ENCODE data around the gene PTPRO.

The PTPRO gene

DNA sequence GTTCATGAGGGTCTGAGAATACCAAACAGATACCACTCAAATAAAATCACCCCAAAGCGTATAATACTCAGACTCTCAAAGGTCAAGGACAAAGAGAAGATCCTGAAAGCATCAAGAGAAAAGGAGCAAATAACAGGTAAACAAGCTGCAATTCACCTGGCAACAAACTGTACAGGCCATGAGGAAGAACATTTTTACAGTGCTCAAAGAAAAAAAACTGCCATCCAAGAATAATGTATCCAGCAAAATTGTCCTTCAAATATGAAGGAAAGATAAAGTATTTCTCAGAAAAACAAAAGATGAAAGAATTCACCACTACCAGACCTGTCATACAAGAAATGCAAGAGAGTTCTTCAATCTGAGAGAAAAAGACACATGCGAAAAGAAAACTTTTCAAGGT lies 206.4 kb downstream of the PTPRO start:
- DNase-seq: no peak

DNA sequence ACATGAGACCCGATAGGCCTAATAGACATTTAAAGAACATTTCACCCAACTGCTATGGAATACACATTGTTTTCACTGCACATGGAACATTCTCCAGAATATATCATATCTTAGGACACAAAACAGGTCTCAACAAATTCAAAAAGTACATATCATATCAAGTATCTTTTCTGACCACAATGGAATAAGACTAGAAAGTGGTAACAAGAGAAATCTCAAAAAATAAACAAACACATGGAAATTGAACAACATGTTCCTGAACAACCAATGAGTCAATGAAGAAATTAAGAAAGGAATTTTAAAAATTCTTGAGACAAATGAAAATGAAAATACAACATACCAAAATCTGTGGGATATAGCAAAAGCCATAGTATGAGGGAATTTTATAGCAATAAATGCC lies 208.1 kb downstream of the PTPRO start:
- no peak for DNase-seq

DNA sequence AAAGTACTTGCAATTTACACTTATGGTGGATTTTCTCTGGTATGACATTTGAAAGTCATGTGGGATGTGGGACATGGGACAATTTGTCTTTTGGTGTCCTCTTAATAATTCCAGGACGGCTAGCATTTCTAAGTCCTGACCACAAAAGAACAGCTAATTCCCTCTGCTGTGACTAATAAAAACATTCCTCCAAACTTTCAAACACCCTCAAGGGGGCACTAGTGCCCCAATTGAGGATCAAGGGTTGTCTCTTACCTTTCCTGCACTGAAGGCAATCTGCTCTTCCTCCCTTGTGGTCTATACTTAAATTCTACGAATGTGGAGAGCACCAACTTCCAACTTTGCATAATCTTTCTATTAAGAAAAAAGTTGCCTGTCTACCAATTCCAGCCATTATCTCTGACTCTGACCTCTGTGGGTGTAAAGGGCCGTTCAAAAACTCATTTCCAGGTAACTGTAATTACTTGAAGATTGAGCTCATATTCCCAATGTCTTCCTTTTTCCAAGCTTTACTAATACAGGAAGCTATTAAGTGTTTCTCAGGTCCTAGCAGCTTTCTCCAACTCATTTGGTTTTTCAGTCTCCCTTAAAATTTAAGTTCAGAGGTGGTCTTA lies 210.2 kb downstream of the PTPRO start:
- peak in 1 of 2 experiments; percentile 20 for DNase-seq

DNA sequence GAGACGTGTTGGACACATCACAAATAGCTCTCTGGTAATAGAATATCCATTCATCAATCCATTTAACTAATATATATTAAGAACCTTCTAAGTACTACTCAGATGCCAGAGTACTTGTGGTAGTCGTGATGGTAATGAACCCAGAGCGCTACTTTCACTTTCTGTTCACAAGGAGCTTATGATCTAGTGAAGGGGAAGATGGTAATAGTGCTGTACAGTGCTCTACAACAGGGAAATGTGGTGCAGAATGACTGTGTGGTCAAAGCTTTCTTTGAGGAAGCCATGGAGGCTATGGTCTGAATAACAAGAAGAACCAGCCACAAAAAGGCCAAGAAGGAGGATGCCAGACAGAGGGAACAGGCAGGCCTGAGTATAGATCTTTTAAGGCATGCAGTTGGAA lies 212.0 kb downstream of the PTPRO start:
- no peak for DNase-seq

DNA sequence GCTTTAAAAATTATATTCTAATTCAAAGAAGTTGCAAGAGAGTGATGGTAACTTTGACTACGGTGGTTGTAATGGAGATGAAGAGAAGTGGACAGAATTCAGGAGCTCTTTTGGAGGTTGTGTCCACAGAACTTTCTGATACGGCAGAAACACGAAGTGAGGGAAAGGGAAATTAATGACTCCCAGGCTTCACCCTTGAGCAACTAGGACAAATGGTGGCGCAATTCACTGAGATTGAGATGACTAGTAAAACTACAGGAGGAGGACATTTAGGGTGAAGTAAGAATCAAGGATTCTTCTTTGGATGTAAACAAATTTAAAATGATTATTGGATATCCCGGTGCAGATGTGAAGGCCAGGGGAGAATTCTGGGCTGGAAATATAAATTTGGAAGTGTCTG lies 212.6 kb downstream of the PTPRO start:
- no peak for DNase-seq

DNA sequence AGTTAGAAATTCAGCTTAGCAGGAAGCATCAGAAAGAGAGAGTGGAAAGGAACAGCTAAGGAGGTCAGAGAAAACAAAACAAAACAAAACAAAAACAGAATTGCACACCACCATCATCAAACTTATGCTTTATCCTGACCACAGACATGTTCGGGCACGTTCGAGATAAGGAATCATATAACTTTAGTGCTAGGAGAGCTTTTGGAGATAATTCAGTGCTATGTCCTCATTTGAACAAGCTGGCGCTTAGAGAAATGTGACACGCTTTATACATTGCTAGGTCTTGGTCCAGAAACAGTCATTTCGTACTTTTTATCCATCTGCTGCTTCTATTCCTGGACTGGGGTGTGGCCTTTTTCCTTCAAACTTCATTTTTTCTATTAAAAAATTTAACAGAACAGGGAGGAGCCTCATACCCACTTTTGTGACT lies 213.1 kb downstream of the PTPRO start:
- no peak for DNase-seq

DNA sequence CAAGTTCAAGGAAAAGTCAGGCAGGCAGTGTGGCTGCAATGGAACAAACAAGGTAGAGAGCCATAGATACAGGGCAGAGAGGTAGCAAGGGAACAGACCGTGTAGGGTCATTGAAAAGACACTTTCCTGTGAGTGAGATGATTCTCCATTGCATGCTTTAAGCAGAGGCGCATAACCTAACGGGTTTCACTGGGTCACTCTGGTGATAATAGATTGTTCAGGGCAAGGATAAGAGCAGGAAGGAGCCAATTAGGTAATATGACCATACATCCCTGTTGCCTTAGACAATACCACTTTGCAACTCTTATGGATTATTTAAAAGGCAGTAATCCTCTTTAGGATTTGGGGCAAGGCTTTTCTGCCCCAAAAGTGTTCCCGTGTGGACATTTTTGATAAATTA lies 214.1 kb downstream of the PTPRO start:
- no peak for DNase-seq

DNA sequence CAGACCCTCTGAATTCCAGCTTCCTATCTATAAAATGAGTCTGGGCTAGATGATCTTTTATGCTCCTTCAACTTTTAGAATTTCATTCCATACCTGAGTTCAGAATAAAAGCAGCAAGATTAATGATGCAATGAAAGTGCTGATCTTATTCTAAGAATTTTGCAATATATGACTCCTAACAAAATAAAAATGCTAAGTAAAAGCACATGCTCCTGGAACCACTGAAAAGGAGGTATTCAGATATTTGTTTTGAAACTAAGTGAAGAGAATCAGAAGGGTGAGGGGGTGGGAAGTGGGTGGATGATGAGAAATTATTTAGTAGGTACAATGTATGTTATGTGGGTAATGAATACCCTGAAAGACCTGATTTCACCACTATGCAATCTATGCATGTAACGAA lies 216.6 kb downstream of the PTPRO start:
- no peak for DNase-seq

DNA sequence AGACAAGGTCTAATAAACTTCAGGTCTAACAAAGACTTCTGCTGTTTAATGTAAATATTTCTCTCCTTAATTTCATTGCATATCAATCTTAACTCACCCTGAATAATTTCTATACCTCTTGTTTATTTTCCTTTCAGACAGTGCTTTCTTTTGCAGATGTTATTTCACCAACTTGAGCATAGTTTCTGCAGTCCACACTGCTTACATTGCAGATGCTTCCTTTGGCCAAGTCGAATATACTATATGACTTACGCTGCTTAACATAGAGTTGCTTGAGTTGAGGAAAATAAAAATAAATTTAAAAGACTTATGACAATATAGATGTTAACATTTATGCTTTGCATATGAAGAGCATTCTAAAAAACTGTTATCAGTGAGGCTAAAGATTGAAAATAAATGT lies 217.7 kb downstream of the PTPRO start:
- no peak for DNase-seq

DNA sequence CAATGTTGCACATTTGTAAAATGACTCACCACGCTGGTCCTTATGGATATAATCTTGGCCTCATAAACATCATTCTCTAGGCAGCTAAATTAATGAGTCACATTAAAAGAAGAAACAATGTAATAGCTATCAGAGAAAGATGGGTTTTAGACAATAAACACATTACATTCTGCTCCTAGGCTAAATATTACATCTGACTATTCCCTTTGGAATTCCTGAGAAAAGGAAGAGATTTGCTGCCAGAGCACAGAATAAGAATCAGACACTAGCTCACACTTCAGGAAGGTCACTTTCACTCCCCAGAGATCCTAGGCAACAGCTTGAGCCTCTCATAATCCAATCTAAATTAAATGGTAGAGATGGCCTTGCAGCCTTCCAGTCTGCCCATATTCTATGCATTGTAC lies 218.2 kb downstream of the PTPRO start:
- DNase-seq: no peak

DNA sequence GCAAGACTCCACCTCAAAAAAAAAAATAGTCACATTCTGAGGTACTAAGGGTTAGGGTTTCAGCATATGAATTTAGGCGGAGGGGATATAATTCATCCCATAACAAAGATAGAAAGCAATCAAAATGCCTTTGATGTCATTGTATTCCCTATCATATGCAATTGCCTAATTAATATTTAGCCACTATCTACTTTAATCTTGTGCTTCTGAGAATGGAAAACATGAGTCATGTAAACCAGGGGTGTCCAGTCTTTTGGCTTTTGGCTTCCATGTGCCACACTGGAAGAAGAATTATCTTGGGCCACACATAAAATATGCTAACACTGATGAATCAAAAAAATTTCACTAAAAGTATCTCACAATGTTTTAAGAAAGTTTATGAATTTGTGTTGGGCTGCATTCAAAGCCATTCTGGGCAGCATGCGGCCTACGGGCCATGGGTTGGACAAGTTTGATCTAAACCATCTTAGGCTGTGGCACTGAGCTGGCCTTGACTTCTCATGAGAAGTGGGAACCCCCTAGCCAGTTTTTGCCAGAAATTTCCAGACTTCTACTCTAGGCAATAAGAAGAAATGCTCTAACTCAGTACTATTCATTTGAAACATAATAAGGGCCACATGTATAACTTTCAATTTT lies 219.8 kb downstream of the PTPRO start:
- DNase-seq: no peak

DNA sequence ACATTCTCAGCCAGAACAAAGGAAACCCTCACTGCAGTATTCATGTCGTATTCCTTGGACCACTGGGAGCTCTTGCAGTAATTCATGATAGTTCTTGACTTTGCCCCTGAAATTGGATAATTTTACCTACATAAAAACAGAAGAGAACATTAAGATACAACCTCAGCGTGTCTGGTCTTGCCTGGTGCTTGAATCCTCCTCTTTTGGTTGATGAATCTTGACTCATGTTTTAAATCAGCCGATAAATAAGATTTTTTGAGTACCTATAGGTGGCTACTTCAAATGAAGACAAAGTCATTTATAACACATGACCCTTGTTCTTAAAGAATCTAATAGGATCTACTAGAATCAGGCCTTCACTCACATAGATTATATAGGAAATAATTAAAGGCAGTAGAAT lies 221.0 kb downstream of the PTPRO start:
- DNase-seq: no peak

DNA sequence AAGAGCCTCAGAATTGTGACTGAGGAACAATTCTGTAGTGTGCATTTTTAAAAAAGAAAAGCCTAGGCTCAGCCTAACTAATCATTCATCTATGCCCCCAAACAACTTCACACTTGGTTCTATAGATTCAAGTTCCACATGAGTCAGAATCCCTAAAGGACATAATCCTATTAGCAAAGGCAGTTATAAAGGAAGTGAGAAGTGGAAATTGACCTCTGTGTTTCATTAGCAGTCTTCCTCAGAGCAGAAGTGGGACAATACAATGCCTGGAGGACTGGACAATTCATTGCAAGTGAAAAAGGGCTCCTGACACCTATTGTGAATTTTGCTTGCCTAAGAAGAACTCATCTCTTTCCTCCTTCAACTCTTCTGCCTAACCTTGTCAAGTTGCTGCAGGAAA lies 222.3 kb downstream of the PTPRO start:
- no peak for DNase-seq

DNA sequence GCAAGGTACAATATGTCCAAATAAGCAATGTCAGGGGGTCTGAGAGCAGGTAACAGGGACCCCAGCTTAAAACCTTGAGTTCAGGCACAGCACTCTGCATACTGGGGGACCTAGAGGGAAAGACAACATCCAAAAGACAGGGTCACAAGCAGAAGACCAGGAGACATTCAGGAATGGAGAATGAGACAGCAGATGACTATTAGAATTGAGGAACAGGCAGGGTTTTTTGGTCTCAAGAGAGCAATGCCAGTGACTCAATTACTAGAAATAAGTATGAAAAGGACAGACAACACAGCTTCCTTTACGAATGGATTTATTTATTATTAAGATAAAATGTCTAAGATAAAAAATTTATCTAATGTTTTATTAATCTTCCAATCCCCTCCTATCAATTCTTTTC lies 223.0 kb downstream of the PTPRO start:
- DNase-seq: no peak

DNA sequence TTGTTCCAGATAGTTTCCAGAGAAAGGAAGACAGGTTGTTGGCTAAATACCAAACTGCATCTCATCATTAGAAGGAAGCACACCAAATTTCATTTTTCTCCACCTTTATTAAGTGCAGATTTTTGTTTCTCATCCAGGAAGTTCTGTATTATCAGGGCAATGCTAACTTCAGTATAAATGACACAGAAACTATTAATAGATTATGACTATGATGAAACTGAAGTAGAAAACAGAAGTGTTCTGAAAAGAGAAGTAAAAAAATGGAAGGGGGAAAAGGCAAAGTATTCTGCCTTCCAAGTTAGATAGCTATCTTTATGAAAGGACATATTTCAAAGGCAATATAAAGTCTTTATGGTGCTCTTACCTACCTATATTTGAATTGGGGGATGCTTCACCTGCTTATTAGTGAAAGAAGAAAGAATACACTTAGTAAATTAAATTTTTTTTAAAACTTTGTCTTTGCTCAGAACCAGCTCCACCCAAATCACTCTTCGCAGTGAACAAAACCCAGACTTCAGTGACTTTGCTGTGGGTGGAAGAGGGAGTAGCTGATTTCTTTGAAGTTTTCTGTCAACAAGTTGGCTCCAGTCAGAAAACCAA lies 223.9 kb downstream of the PTPRO start:
- DNase-seq: no peak

DNA sequence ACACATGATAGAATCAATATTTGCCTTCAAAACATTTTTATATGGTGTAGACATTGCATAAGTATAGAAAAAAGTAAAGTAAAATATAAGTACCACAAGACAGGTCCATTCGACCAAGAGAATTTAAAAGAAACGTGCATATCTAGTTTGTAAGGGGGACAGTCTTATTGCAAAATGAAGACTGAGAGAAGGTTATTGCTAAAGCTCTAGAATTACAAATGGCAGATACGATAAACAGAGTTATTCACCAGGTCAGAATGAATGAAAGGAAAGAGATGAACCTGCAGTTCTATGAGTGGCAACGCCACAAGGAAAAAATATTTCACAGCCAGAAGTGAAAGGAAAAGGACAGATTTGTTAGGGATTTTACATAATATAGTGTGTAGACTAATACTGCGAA lies 224.8 kb downstream of the PTPRO start:
- DNase-seq: no peak

DNA sequence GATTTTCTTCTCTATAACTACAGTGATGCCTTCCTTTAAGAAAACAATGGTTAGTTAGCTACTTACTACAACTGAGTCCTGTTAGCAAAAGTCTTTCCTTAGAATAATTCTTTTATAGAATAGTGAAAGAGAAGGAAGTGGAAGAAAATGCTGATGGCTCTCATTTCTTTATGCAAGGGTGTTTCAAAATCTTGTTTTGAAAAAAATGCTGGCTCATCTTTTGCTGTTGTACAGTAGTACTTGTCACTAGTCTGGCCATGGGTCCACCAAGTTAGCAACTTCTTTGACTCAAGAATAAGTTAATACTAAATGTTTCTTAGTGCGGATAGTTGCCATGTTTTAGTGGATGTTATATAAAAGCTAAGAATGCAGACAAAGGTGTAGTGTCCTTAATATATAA lies 225.4 kb downstream of the PTPRO start:
- no peak for DNase-seq

DNA sequence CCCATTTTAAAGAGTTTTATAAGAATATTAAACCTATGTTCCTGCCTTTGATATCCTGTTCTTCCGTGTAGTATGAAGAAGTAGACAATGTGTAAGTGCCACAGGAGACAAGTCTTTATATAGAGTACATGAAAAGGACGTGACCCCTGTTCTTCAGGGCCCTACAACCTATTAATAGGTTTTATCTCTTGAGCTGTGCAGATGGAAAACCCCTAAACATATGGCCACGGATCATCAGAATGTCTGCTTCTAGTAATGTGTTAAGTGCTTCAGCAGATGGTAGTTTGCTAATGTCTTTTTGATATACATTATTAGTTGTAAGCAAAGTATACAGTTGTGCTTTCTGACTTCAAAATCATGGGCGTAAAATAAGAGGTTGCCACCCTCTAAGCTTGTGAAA lies 228.5 kb downstream of the PTPRO start:
- no peak for DNase-seq

DNA sequence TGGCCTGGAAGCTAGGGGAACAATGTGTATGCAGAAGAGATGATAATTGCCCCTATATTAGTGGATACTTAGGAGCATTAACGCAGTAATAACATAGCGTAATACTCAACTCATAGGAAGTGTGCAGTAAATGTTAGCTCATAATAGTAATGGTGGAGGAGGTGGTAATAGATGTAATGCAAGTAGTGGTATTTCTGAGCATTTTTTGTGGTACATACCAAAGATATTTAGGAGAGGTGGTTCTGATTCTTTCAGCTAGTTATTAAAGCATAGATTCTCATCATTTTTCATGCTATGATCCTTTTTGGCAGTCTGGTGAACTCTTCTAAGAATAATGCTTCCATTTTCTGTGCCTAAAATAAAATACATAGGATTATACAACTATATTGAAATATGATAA lies 233.1 kb downstream of the PTPRO start:
- DNase-seq: no peak

DNA sequence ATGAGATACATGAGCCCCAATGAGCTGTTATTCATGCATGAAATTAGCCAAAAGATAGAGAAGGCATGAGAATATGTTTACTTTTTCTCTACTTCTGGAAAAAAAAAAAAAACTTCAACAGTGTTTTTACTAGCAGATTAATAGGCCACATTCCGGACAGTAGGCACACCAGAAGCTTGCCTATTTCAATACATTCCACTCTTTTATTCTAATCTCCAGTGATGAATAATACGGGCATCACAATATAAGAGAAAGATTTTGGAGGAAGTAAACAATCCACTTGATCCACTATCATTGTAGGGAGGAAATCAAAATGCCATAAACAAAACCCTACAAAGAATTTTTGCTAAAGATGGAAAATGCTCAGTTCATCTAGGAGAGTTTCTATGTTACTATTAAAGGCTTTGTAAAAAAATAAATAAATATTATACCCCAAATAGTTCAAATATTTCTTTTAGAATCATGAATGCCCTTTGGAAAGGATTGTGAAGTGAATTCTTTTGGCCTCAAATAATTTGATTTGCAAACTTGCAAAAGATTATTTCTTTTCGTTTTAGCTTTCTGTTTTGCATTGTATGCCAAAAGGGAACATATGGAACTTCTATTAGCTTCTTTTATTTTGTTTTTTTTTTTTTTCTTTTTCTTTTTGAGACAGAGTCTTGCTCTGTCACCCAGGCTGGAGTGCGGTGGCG lies 234.2 kb downstream of the PTPRO start:
- no peak for DNase-seq

DNA sequence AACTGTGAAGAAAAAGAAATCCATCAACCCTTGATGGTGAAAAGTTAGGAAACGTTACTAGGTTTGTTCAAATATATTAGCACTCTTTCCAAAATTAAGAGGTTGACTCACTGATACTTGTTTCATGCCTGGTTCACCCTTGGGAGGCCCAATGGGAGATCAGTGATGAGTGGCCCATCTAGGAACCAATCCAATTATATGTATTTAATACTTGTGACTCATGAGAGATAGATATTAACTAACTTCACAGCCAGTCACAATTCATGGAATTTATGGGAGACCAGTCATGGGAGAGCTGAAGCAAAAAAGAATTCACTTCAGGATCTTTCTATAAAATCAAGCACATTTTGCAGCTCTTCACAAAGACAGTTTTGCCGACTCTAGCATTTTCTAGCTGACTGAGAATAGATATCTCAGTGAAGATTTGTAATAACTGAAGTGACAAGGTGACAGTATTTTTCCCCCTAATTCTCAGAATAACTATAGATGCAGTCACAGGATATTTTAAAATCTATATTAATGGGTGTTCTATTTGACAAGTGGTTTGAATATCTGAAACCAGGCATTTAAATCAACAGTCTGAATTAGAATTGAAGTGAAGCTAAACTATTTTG lies 236.7 kb downstream of the PTPRO start:
- DNase-seq: no peak

DNA sequence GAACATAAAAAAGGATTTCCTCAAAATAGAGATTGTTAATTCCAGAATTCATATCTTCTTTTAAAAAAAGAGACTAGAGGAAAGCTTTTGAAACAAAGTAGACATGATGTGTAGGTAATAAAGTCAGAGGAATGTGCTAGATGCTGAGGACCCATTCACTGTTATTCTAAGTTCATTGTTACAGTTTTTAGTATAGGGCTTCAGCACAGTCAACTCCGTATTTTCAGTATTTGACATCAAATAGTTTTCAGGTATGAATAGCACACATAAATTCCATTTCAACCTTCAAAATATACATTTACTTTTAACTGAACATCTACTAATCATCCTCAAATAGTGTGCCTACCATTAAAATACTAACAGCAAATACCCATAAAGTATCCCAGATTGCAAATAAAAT lies 239.1 kb downstream of the PTPRO start:
- no peak for DNase-seq

DNA sequence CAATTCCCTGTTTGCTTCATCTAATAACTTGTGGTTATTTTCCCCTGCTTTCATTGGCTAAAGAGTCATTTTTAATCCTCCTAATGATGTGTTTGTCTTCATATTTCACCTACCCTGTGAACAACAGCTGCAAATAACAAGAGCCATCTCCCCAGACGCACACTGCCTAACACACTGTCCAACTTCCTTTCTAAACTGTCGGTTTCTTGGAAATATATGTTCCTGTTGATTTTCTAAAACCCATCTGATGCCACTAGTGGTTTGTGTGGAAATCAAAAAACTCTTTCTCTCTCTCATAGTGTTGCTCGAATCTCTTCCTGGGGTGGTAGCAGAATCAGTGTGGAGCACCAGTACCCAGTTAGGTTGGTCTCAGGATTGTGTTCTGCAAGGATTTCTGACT lies 240.0 kb downstream of the PTPRO start:
- no peak for DNase-seq

DNA sequence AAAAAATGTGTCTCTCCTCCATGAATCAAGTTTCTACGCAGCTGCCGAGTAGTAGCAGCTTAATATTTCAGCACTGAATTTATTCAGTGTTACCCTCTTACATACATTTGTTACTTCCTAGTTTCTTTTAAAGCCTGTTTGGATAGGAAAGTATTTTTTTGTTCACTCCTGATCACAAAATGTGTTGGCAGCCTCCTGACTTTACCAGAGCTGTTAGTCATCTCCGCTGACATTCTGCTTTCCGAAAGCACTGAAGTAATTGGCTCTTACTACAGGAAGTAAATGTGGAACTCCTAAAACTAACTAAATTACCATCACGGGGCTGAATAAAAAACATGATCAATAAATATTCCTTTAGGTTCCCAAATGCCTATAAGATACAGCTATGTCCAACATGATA lies 241.4 kb downstream of the PTPRO start:
- DNase-seq: no peak
